Liver (tissue), 3 donors: ENCODE measurements around the gene CDH13.

ENCODE experiments used
- EGR1 ChIP-seq, 2 donors: IDR thresholded peaks; 2 replicates each; pipeline ENCODE4 v1.6.1; 2016 to 2018; ENCODE audit warnings: antibody characterized with exemption in 2 of 2, low read depth in 2 of 2
- JUND ChIP-seq, 2 donors: IDR thresholded peaks; 2 replicates each; pipeline ENCODE4 v1.6.1; 2016; ENCODE audit warnings: antibody characterized with exemption in 2 of 2
- RXRA ChIP-seq, 2 donors: IDR thresholded peaks; 2 replicates each; pipeline ENCODE4 v1.6.1; 2017 to 2018; ENCODE audit warnings: antibody characterized with exemption in 2 of 2, mild to moderate bottlenecking in 1 of 2
- TAF1 ChIP-seq: conservative IDR thresholded peaks from 2 replicates; pipeline ENCODE4 v1.6.1; 2016; ENCODE audit warnings: antibody characterized with exemption, mild to moderate bottlenecking
- YY1 ChIP-seq: IDR thresholded peaks from 2 replicates; pipeline ENCODE4 v1.6.1; 2016; ENCODE audit warnings: antibody characterized with exemption, mild to moderate bottlenecking
- TF ChIP-seq, protein P1 (sequence below): fragments of 150-350 bp; IDR thresholded peaks from 2 replicates; pipeline ENCODE4 v1.5.1; 2017; ENCODE audit warnings: improper control_type of control experiment, low read depth, low read length; ENCODE audit not compliant: missing input control
- TF ChIP-seq, protein P2 (sequence below): IDR thresholded peaks from 2 replicates; pipeline ENCODE4 v1.6.1; 2016; ENCODE audit warnings: antibody characterized with exemption, mild to moderate bottlenecking
- TF ChIP-seq, protein P3 (sequence below): IDR thresholded peaks from 2 replicates; pipeline ENCODE4 v1.6.1; 2016; ENCODE audit warnings: antibody characterized with exemption
- TF ChIP-seq, protein P4 (sequence below): IDR thresholded peaks from 2 replicates; pipeline ENCODE4 v1.6.1; 2016; ENCODE audit warnings: antibody characterized with exemption
- donor health status: healthy.
- donor health status: healthy.

DNA sequence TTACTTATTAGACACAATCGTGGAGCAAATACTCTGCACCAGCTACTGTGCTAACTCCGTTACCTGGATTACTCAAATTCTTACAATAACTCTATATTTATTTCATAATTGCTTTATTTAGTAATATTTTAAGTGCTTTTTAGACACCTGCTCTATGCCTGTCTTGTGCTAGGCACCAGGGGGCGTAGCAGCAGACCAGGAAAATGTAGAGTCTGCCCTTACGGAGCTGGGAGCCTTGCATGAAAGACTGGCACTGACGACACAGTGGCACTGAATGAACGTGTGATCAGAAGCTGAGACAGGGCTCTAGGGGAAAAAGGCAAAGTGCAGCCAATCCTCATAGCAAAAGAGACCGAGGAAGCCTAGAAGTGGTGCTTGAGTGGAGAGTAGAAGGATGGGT, 486.5 kb downstream of the CDH13 start:
- TF ChIP-seq, protein P1, sequence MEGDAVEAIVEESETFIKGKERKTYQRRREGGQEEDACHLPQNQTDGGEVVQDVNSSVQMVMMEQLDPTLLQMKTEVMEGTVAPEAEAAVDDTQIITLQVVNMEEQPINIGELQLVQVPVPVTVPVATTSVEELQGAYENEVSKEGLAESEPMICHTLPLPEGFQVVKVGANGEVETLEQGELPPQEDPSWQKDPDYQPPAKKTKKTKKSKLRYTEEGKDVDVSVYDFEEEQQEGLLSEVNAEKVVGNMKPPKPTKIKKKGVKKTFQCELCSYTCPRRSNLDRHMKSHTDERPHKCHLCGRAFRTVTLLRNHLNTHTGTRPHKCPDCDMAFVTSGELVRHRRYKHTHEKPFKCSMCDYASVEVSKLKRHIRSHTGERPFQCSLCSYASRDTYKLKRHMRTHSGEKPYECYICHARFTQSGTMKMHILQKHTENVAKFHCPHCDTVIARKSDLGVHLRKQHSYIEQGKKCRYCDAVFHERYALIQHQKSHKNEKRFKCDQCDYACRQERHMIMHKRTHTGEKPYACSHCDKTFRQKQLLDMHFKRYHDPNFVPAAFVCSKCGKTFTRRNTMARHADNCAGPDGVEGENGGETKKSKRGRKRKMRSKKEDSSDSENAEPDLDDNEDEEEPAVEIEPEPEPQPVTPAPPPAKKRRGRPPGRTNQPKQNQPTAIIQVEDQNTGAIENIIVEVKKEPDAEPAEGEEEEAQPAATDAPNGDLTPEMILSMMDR, result peak; percentile 38
- TF ChIP-seq RXRA (IDR thresholded peaks at IDR 0.05), result no peak
- no peak for TF ChIP-seq JUND (IDR thresholded peaks at IDR 0.05)
- TF ChIP-seq, protein P2, sequence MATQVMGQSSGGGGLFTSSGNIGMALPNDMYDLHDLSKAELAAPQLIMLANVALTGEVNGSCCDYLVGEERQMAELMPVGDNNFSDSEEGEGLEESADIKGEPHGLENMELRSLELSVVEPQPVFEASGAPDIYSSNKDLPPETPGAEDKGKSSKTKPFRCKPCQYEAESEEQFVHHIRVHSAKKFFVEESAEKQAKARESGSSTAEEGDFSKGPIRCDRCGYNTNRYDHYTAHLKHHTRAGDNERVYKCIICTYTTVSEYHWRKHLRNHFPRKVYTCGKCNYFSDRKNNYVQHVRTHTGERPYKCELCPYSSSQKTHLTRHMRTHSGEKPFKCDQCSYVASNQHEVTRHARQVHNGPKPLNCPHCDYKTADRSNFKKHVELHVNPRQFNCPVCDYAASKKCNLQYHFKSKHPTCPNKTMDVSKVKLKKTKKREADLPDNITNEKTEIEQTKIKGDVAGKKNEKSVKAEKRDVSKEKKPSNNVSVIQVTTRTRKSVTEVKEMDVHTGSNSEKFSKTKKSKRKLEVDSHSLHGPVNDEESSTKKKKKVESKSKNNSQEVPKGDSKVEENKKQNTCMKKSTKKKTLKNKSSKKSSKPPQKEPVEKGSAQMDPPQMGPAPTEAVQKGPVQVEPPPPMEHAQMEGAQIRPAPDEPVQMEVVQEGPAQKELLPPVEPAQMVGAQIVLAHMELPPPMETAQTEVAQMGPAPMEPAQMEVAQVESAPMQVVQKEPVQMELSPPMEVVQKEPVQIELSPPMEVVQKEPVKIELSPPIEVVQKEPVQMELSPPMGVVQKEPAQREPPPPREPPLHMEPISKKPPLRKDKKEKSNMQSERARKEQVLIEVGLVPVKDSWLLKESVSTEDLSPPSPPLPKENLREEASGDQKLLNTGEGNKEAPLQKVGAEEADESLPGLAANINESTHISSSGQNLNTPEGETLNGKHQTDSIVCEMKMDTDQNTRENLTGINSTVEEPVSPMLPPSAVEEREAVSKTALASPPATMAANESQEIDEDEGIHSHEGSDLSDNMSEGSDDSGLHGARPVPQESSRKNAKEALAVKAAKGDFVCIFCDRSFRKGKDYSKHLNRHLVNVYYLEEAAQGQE, result no peak
- TF ChIP-seq, protein P3, sequence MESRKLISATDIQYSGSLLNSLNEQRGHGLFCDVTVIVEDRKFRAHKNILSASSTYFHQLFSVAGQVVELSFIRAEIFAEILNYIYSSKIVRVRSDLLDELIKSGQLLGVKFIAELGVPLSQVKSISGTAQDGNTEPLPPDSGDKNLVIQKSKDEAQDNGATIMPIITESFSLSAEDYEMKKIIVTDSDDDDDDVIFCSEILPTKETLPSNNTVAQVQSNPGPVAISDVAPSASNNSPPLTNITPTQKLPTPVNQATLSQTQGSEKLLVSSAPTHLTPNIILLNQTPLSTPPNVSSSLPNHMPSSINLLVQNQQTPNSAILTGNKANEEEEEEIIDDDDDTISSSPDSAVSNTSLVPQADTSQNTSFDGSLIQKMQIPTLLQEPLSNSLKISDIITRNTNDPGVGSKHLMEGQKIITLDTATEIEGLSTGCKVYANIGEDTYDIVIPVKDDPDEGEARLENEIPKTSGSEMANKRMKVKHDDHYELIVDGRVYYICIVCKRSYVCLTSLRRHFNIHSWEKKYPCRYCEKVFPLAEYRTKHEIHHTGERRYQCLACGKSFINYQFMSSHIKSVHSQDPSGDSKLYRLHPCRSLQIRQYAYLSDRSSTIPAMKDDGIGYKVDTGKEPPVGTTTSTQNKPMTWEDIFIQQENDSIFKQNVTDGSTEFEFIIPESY, result no peak
- no peak for TF ChIP-seq TAF1
- no peak for TF ChIP-seq EGR1 (IDR thresholded peaks at IDR 0.05; ENCODE audit: low read depth in 2 of 2)
- no peak for TF ChIP-seq YY1
- TF ChIP-seq, protein P4, sequence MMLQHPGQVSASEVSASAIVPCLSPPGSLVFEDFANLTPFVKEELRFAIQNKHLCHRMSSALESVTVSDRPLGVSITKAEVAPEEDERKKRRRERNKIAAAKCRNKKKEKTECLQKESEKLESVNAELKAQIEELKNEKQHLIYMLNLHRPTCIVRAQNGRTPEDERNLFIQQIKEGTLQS, result no peak
